HCT116 (cell line): Measurements from ENCODE around the gene SHISA6. TPM values are rescaled to one million over a fixed set of nuclear protein-coding genes. Genes with fewer than 3 reads are reported as not detected.

Experiments used
- ATAC-seq: fragments of 200-7000 bp; cut with Tn5 transposase; 2 replicates; pipeline ENCODE4 v1.9.1; 2020; ENCODE audit warnings: mild to moderate bottlenecking, moderate library complexity
- BruUV-seq: library from RNA; stranded (reverse); fragments of 400-500 nt; replicated peaks from 2 replicates; lab custom pipeline; 2021; lab: Mats Ljungman, UMichigan
- CTCF ChIA-PET: fragments of 300-600 bp; sonication (Branson Sonifier 250); formaldehyde crosslinking; loops from one replicate; lab custom pipeline; 2021; ENCODE audit warnings: antibody characterized with exemption; lab: Charles Lee
- POLR2A ChIA-PET: fragments of 300-600, 350-600 bp; sonication (Branson Sonifier 250); formaldehyde crosslinking; loops from one replicate; lab custom pipeline; 2021; ENCODE audit warnings: antibody characterized with exemption; lab: Charles Lee
- RAD21 ChIA-PET, 2 experiments: fragments of 300-600 bp; sonication (Branson Sonifier 250); formaldehyde crosslinking; loops; one replicate each; lab custom pipeline; 2023; ENCODE audit warnings: low total read pairs in 2 of 2; ENCODE audit not compliant: uncharacterized antibody in 2 of 2, unreplicated experiment in 2 of 2, low non-redundant PET in 1 of 2; lab: Charles Lee
- DNase-seq: peaks from one replicate; pipeline ENCODE4 v3.0.0-alpha.2; 2010; ENCODE audit warnings: low read depth, low spot score
- H2AFZ ChIP-seq: fragments of 200-600 bp; shearing (Covaris generic), sonication (generic); 2 replicates; pipeline ENCODE4 v1.6.1; 2017; ENCODE audit warnings: low read depth, mixed run types, mixed read lengths, antibody characterized with exemption, low read length; ENCODE audit not compliant: poor library complexity, severe bottlenecking
- H3K27ac ChIP-seq: 2 replicates; pipeline ENCODE4 v1.5.1; 2012; ENCODE audit warnings: low read depth, low read length
- H3K27me3 ChIP-seq: fragments of 200-600 bp; sonication (generic); 2 replicates; pipeline ENCODE4 v1.6.1; 2016; ENCODE audit warnings: mixed run types, low read length, mixed read lengths; ENCODE audit not compliant: insufficient read depth
- H3K36me3 ChIP-seq, 2 experiments: fragments of 200-500 bp in 1 of 2; fragments of 200-600 bp in 1 of 2; sonication (Bioruptor generic) in 1 of 2; sonication (generic) in 1 of 2; 2 replicates each; pipeline versions ENCODE4 v1.5.1 to v1.6.1; 2014 to 2016; ENCODE audit warnings: low read length in 2 of 2, inconsistent platforms in 1 of 2, mixed read lengths in 1 of 2, mixed run types in 1 of 2; ENCODE audit not compliant: insufficient read depth in 2 of 2, control insufficient read depth in 1 of 2
- H3K4me1 ChIP-seq, 2 experiments: fragments of 200-600 bp in 1 of 2; sonication (generic) in 1 of 2; 2 replicates each; pipeline versions ENCODE4 v1.5.1 to v1.6.1; 2012 to 2017; ENCODE audit warnings: low read length in 2 of 2, inconsistent platforms in 1 of 2, mild to moderate bottlenecking in 1 of 2, mixed read lengths in 1 of 2, mixed run types in 1 of 2, moderate library complexity in 1 of 2; ENCODE audit not compliant: insufficient read depth in 2 of 2, control insufficient read depth in 1 of 2
- H3K4me2 ChIP-seq: fragments of 200-600 bp; sonication (generic); 2 replicates; pipeline ENCODE4 v1.6.1; 2017; ENCODE audit warnings: mixed run types, low read length, mixed read lengths
- H3K4me3 ChIP-seq, 2 experiments: fragments of 200-600 bp in 1 of 2; sonication (generic) in 1 of 2; replicated peaks in 1 of 2; 2 replicates each; pipeline ENCODE4 v1.5.1; 2011 to 2016; ENCODE audit warnings: low read length in 2 of 2, control low read depth in 1 of 2, low read depth in 1 of 2, mild to moderate bottlenecking in 1 of 2, mixed read lengths in 1 of 2, mixed run types in 1 of 2
- H3K79me2 ChIP-seq: fragments of 200-600 bp; sonication (generic); 2 replicates; pipeline ENCODE4 v1.6.1; 2017; ENCODE audit warnings: mild to moderate bottlenecking, mixed run types, low read length, moderate library complexity, mixed read lengths; ENCODE audit not compliant: insufficient read depth
- H3K9ac ChIP-seq: fragments of 200-600 bp; sonication (generic); 2 replicates; pipeline ENCODE4 v1.6.1; 2016; ENCODE audit warnings: low read length, mixed read lengths
- H3K9me2 ChIP-seq: fragments of 200-600 bp; sonication (generic), shearing (Covaris generic); 2 replicates; pipeline ENCODE4 v1.6.1; 2017; ENCODE audit warnings: mixed run types, mild to moderate bottlenecking, moderate library complexity; ENCODE audit not compliant: insufficient read depth
- H3K9me3 ChIP-seq, 2 experiments: fragments of 200-500 bp in 1 of 2; fragments of 200-600 bp in 1 of 2; sonication (Bioruptor generic) in 1 of 2; sonication (generic) in 1 of 2; 2 replicates each; pipeline ENCODE4 v1.6.1; 2014 to 2017; ENCODE audit warnings: low read length in 2 of 2, mixed read lengths in 2 of 2, inconsistent platforms in 1 of 2, low read depth in 1 of 2, mild to moderate bottlenecking in 1 of 2, mixed run types in 1 of 2, moderate library complexity in 1 of 2; ENCODE audit not compliant: control insufficient read depth in 1 of 2, insufficient read depth in 1 of 2
- H4K20me1 ChIP-seq: fragments of 200-600 bp; sonication (generic), shearing (Covaris generic); 2 replicates; pipeline ENCODE4 v1.6.1; 2017; ENCODE audit warnings: mixed run types, mild to moderate bottlenecking, moderate library complexity; ENCODE audit not compliant: insufficient read depth
- CBX3 ChIP-seq: IDR thresholded peaks from 2 replicates; pipeline ENCODE4 v1.6.1; 2012; ENCODE audit warnings: low read depth
- EGR1 ChIP-seq: IDR thresholded peaks from 2 replicates; pipeline ENCODE4 v1.6.1; 2012; ENCODE audit warnings: low read depth
- ELF1 ChIP-seq: IDR thresholded peaks from 2 replicates; pipeline ENCODE4 v1.6.1; 2012; ENCODE audit warnings: low read depth, borderline replicate concordance
- EZH2phosphoT487 ChIP-seq: fragments of 200-600 bp; IDR thresholded peaks from 2 replicates; pipeline ENCODE4 v1.6.1; 2018; ENCODE audit warnings: antibody characterized with exemption, borderline replicate concordance
- FOSL1 ChIP-seq: IDR thresholded peaks from 2 replicates; pipeline ENCODE4 v1.6.1; 2012; ENCODE audit warnings: low read depth
- JUND ChIP-seq: IDR thresholded peaks from 2 replicates; pipeline ENCODE4 v1.6.1; 2012
- POLR2A ChIP-seq: IDR thresholded peaks from 2 replicates; pipeline ENCODE4 v1.7.0; 2011; ENCODE audit warnings: borderline replicate concordance; ENCODE audit not compliant: insufficient read depth, insufficient read length; ENCODE audit errors: extremely low read depth
- POLR2AphosphoS5 ChIP-seq: IDR thresholded peaks from 2 replicates; pipeline ENCODE4 v1.6.1; 2011; ENCODE audit warnings: mild to moderate bottlenecking, low read depth, low read length, moderate library complexity
- SIN3A ChIP-seq: IDR thresholded peaks from 2 replicates; pipeline ENCODE4 v1.6.1; 2012; ENCODE audit warnings: low read depth
- SP1 ChIP-seq: IDR thresholded peaks from 2 replicates; pipeline ENCODE4 v1.6.1; 2012; ENCODE audit warnings: low read depth
- YY1 ChIP-seq: IDR thresholded peaks from 2 replicates; pipeline ENCODE4 v1.6.1; 2011; ENCODE audit warnings: low read length, low read depth, moderate library complexity, mild to moderate bottlenecking; ENCODE audit not compliant: insufficient replicate concordance; ENCODE audit errors: extremely low read depth
- ZFX ChIP-seq: fragments of 450-650 bp; IDR thresholded peaks from 2 replicates; pipeline ENCODE4 v1.6.1; 2017
- ZNF274 ChIP-seq: fragments of 200-500 bp; sonication (Bioruptor generic); IDR thresholded peaks from 2 replicates; pipeline ENCODE4 v1.6.1; 2014; ENCODE audit warnings: mild to moderate bottlenecking, low read depth, low read length, inconsistent platforms
- intact Hi-C: fragments of 100-400 bp; cut with micrococcal nuclease; formaldehyde crosslinking; loops from 2 replicates; pipeline ENCODE4 v1.10.0; 2022
- total RNA-seq: library from RNA; stranded (reverse); gene quantifications from one replicate; pipeline ENCODE4 v1.2.1, GENCODE V29; 2021; ENCODE audit not compliant: unreplicated experiment
- TF ChIP-seq, protein P1 (sequence below): IDR thresholded peaks from 2 replicates; pipeline ENCODE4 v1.6.1; 2012
- TF ChIP-seq, protein P2 (sequence below): IDR thresholded peaks from 2 replicates; pipeline ENCODE4 v1.6.1; 2012

SHISA6 gene
- total RNA-seq, 1 experiment from 2014 or later: not detected

- Histone ChIP-seq H3K4me2 (no peak overlapping the region), H3K4me1 (no peaks in the 10 kb centered on the region), H3K9ac (no peak overlapping the region), H3K79me2 (no peaks in the 10 kb centered on the region), H3K9me2 (no peaks in the 10 kb centered on the region), H2AFZ (no peak overlapping the region), H3K36me3 (no peaks in the 10 kb centered on the region), H3K4me3 (no peak overlapping the region), H3K27me3 (no peaks in the 10 kb centered on the region), H3K27ac (no peak overlapping the region), H3K9me3 (peaks cover 0 to 27% of the 10 kb centered on the region in 2 experiments; a peak in 1 of 4 replicates), H4K20me1 (no peaks in the 10 kb centered on the region)
- TF ChIP-seq POLR2AphosphoS5: no peak
- TF ChIP-seq CBX3: no peak
- no peak for TF ChIP-seq POLR2A
- no peak for TF ChIP-seq SIN3A
- TF ChIP-seq SP1: no peak
- no peak for TF ChIP-seq JUND
- no peak for TF ChIP-seq FOSL1
- TF ChIP-seq ELF1: no peak
- TF ChIP-seq, protein P1, sequence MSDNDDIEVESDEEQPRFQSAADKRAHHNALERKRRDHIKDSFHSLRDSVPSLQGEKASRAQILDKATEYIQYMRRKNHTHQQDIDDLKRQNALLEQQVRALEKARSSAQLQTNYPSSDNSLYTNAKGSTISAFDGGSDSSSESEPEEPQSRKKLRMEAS: no peak
- TF ChIP-seq ZFX: no peak
- TF ChIP-seq, protein P2, sequence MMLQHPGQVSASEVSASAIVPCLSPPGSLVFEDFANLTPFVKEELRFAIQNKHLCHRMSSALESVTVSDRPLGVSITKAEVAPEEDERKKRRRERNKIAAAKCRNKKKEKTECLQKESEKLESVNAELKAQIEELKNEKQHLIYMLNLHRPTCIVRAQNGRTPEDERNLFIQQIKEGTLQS: no peak
- no peak for TF ChIP-seq EGR1
- no peak for TF ChIP-seq ZNF274
- TF ChIP-seq EZH2phosphoT487: no peak
- TF ChIP-seq YY1: no peak
- RAD21 ChIA-PET: no interaction called here
- ATAC-seq: no peak
- POLR2A ChIA-PET: no interaction called here
- intact Hi-C loops: no loop called here
- CTCF ChIA-PET: no interaction called here
- BruUV-seq: no TSS peak
- DNase-seq: no peak
Observed at GRCh38 chr17:11369575-11369974, 128.6 kb downstream of the SHISA6 start.
